OCI-LY3 (cell line): ENCODE data around the gene YPEL5.
A peak's percentile ranks its signal among the peaks of the same experiment; 100 is the strongest.

Source experiments
- H2AFZ ChIP-seq: fragments of 200-600, 300-600 bp; shearing (Covaris generic); 2 replicates; pipeline ENCODE4 v1.6.0; 2014; ENCODE audit warnings: antibody characterized with exemption, low read depth, low read length
- H3K27ac ChIP-seq: fragments of 200-600, 300-600 bp; sonication (generic); 2 replicates; pipeline ENCODE4 v1.5.1; 2014; ENCODE audit warnings: mild to moderate bottlenecking, low read length, moderate library complexity, mixed read lengths
- H3K27me3 ChIP-seq: fragments of 200-600, 300-600 bp; sonication (generic); 2 replicates; pipeline ENCODE4 v1.6.1; 2014; ENCODE audit warnings: low read depth, low read length, mixed read lengths
- H3K36me3 ChIP-seq: fragments of 200-600, 300-600 bp; sonication (generic); replicated peaks from 2 replicates; pipeline ENCODE3; 2014; ENCODE audit warnings: low read depth, low read length, mixed read lengths
- H3K4me1 ChIP-seq: fragments of 300-600, 200-600 bp; sonication (generic); 2 replicates; pipeline ENCODE4 v1.6.1; 2014; ENCODE audit warnings: low read length, mixed read lengths
- H3K4me2 ChIP-seq: fragments of 200-600, 300-600 bp; sonication (generic); 2 replicates; pipeline ENCODE4 v1.6.1; 2014; ENCODE audit warnings: low read length, mixed read lengths
- H3K4me3 ChIP-seq: fragments of 300-600, 200-600 bp; sonication (generic); 2 replicates; pipeline ENCODE4 v1.5.1; 2014; ENCODE audit warnings: antibody characterized with exemption, mild to moderate bottlenecking, low read length, moderate library complexity
- H3K79me2 ChIP-seq: fragments of 300-600, 200-600 bp; shearing (Covaris generic); 2 replicates; pipeline ENCODE4 v1.6.1; 2014; ENCODE audit warnings: mild to moderate bottlenecking, low read length, mixed read lengths
- H3K9ac ChIP-seq: fragments of 300-600, 200-600 bp; shearing (Covaris generic); 2 replicates; pipeline ENCODE4 v1.6.0; 2014; ENCODE audit warnings: mild to moderate bottlenecking, low read length, moderate library complexity
- H3K9me3 ChIP-seq: fragments of 200-600, 300-600 bp; shearing (Covaris generic); 2 replicates; pipeline ENCODE4 v1.6.1; 2014; ENCODE audit warnings: low read length, mixed read lengths; ENCODE audit not compliant: insufficient read depth
- H4K20me1 ChIP-seq: fragments of 200-600, 300-600 bp; sonication (generic); 2 replicates; pipeline ENCODE4 v1.6.1; 2016; ENCODE audit warnings: low read length, mixed read lengths; ENCODE audit not compliant: insufficient read depth
- EZH2phosphoT487 ChIP-seq: fragments of 200-600 bp; shearing (Covaris generic); IDR thresholded peaks from 2 replicates; pipeline ENCODE4 v1.6.1; 2018; ENCODE audit warnings: antibody characterized with exemption, mixed run types, low read depth
- TF ChIP-seq, protein P1 (sequence below): fragments of 200-600, 300-600 bp; sonication (generic); IDR thresholded peaks from 2 replicates; pipeline ENCODE4 v1.5.1; 2014; ENCODE audit warnings: antibody characterized with exemption, low read length, low read depth

YPEL5 gene

DNA sequence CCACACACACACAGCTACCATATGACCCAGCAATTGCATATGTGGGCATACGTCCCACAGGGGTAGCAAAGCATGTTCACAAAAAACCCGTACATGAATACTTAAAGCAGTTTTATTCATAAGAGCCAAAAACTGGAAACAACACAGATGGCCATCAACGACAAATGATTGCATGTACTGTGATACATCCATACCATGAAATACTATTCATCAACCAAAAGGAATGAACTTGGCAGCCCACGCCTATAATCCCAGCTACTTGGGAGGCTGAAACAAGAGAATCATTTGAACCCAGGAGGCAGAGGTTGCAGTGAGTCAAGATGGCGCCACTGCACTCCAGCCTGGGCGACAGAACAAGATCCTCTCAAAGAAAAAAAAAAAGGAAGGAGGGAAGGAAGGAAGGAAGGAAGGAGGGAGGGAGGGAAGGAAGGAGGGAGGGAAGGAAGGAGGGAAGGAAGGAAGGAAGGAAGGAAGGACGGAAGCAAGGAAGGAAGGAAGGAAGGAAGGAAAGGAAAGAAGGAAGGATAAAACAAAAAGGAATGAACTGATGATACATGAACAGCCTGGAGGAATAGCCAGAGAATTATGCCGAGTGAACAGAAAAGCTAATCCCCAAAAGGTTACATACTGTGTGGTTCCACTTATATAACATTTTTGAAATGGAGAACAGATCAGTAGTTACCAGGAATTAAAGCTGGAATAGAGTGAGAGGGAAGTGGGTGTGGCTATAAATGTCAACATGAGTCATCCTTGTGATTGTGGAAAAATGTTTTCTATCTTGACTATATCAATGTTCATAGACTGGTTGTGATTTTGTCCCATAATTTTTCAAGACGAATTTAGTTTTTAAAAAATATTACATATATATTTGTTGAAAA is 19.6 kb upstream of the YPEL5 start:
- TF ChIP-seq, protein P1, sequence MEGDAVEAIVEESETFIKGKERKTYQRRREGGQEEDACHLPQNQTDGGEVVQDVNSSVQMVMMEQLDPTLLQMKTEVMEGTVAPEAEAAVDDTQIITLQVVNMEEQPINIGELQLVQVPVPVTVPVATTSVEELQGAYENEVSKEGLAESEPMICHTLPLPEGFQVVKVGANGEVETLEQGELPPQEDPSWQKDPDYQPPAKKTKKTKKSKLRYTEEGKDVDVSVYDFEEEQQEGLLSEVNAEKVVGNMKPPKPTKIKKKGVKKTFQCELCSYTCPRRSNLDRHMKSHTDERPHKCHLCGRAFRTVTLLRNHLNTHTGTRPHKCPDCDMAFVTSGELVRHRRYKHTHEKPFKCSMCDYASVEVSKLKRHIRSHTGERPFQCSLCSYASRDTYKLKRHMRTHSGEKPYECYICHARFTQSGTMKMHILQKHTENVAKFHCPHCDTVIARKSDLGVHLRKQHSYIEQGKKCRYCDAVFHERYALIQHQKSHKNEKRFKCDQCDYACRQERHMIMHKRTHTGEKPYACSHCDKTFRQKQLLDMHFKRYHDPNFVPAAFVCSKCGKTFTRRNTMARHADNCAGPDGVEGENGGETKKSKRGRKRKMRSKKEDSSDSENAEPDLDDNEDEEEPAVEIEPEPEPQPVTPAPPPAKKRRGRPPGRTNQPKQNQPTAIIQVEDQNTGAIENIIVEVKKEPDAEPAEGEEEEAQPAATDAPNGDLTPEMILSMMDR: no peak
- no peak for TF ChIP-seq EZH2phosphoT487

DNA sequence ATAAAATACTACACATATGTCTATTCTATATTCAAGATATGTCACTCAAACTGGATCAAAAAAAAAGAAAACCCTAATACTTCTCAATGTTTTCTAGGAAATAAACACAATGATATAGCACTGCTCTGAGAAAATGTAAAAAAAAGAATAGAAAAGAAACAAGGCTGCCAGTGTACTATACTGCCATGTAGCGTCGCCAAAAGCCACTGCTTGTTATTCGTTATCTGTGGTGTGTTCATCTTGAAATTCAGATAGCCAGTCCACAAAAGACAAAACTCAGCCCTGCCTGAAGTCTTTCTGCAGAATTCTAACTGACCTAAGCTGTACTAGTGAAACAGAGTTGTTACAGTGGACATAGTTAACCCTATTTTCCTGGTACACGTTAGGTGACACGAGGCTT is 12.2 kb upstream of the YPEL5 start:
- H3K4me2 ChIP-seq: no peak overlapping the region
- H3K9me3 ChIP-seq: no peaks in the 10 kb centered on the region
- no peak for TF ChIP-seq EZH2phosphoT487
- TF ChIP-seq, protein P1: no peak
- H3K27ac ChIP-seq: no peak overlapping the region
- 0 out of 2 replicates have a peak, but pooled peaks cover 5% of the 10 kb centered on the region for H3K27me3 ChIP-seq
- H3K4me1 ChIP-seq: peaks cover 25% of the 10 kb centered on the region
- no peak overlapping the region for H3K9ac ChIP-seq
- H3K36me3 ChIP-seq: no peaks in the 10 kb centered on the region
- no peak overlapping the region for H3K4me3 ChIP-seq
- no peaks in the 10 kb centered on the region for H4K20me1 ChIP-seq
- no peak overlapping the region for H2AFZ ChIP-seq
- no peaks in the 10 kb centered on the region for H3K79me2 ChIP-seq

More for the DNA sequence above, 19.6 kb upstream of the YPEL5 start:
- Histone ChIP-seq H4K20me1 (no peaks in the 10 kb centered on the region), H3K9ac (no peak overlapping the region), H3K27ac (no peak overlapping the region), H3K9me3 (no peaks in the 10 kb centered on the region), H3K27me3 (peaks cover 20% of the 10 kb centered on the region), H3K4me3 (no peak overlapping the region), H3K36me3 (no peaks in the 10 kb centered on the region), H3K4me2 (no peak overlapping the region), H2AFZ (no peak overlapping the region), H3K79me2 (no peaks in the 10 kb centered on the region), H3K4me1 (no peaks in the 10 kb centered on the region)

DNA sequence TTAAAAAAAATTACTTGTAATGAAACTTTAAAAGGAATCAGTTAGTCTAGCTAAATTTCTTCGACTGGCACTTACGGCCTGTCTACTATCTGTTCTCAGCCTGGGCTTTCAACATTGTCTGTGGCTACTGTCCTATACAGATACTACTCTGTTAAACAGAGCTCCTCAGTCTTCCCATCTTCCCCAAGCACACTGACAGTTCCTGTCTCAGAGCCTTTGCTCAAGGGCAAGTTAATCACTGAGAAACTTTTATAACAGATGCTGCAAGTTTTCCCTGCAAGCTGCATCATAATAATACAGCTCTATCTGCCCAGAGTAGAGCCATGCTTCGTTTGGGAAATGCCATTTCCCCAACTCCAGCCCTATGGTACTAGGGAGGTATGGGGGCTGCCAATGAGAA is 11.3 kb upstream of the YPEL5 start:
- Histone ChIP-seq H3K27ac (no peak overlapping the region), H3K36me3 (no peaks in the 10 kb centered on the region), H3K4me2 (peak overlapping the region; percentile 68), H3K4me1 (peaks cover 29% of the 10 kb centered on the region), H4K20me1 (no peaks in the 10 kb centered on the region), H3K4me3 (no peak overlapping the region), H3K9me3 (no peaks in the 10 kb centered on the region), H2AFZ (no peak overlapping the region), H3K79me2 (no peaks in the 10 kb centered on the region), H3K9ac (no peak overlapping the region), H3K27me3 (0 out of 2 replicates have a peak, but pooled peaks cover 5% of the 10 kb centered on the region)
- TF ChIP-seq EZH2phosphoT487: no peak
- TF ChIP-seq, protein P1: no peak

DNA sequence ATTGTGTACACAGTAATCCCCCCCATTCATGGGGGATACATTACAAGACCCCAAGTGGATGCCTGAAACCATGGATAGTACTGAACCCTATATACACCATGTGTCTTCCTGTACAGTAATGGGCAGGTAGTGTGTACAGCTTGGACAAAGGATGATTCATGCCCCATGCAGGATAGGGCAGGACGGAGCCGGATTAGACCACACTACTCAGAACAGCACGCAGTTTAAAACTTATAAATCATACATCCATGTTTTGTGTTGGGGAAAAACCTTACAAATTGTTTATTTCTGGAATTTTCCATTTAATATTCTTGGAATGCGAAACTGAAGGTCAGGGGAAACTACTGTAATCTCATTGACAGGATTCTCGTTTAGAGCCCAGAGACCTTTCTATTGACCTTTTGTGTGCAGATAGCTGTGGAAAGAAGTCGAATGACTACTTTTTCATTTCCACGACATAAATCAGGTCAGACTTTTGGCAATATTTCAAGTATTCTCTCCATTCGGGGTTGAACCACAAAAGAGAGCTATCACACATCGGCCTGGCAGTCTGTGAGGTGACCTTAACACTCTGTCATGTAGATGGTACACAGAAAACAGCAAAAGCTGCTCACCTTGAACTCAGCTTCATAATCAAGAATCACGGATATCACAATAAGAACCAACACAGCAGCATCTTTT is 9.9 kb upstream of the YPEL5 start:
- H3K4me2 ChIP-seq: peak overlapping the region; percentile 68
- peaks cover 29% of the 10 kb centered on the region for H3K4me1 ChIP-seq
- no peaks in the 10 kb centered on the region for H3K79me2 ChIP-seq
- no peaks in the 10 kb centered on the region for H3K36me3 ChIP-seq
- no peak overlapping the region for H3K4me3 ChIP-seq
- 0 out of 2 replicates have a peak, but pooled peaks cover 5% of the 10 kb centered on the region for H3K27me3 ChIP-seq
- no peak overlapping the region for H3K27ac ChIP-seq
- H4K20me1 ChIP-seq: no peaks in the 10 kb centered on the region
- H3K9me3 ChIP-seq: no peaks in the 10 kb centered on the region
- TF ChIP-seq, protein P1: no peak
- no peak for TF ChIP-seq EZH2phosphoT487
- H3K9ac ChIP-seq: no peak overlapping the region
- H2AFZ ChIP-seq: no peak overlapping the region
